ENCODE measurements around the gene PGR. TPM values are rescaled to one million over a fixed set of nuclear protein-coding genes. Genes with fewer than 3 reads are reported as not detected.

The PGR gene
- polyA plus RNA-seq, 1 of the 3 experiments (the other 2 are of a cell fraction), result not detected

- no peaks in the 10 kb centered on the region for H3K4me1 ChIP-seq (ENCODE audit: control insufficient read depth in 1 of 2, insufficient read depth in 2 of 2, low read depth in 1 of 2, low read length in 1 of 2)
- no peak overlapping the region for H3K27ac ChIP-seq (ENCODE audit: low read depth in 2 of 2, low read length in 1 of 2)
- 10% methylated on average over 2 of the region's 2 CpGs for WGBS (ENCODE audit: low lambda C conversion rate)
- H3K79me2 ChIP-seq (ENCODE audit: insufficient read depth), result no peaks in the 10 kb centered on the region
- POLR2A ChIA-PET, result no interaction called here
- CTCF ChIA-PET, result no interaction called here
- H3K4me3 ChIP-seq (ENCODE audit: low read depth in 2 of 2, low read length in 1 of 2), result no peak overlapping the region
- H2AFZ ChIP-seq (ENCODE audit: low read depth), result no peak overlapping the region
- H3F3A ChIP-seq (replicated peaks; ENCODE audit: insufficient read depth), result no peaks in the 10 kb centered on the region
- DNase-seq, result no peak
- no peaks in the 10 kb centered on the region for H3K9me3 ChIP-seq
- no peaks in the 10 kb centered on the region for H3K36me3 ChIP-seq (replicated peaks in 1 of 2; ENCODE audit: control insufficient read depth in 1 of 2, insufficient read depth in 2 of 2, low read length in 1 of 2)
- no peak overlapping the region for H3K9ac ChIP-seq
- H3K4me2 ChIP-seq, result no peak overlapping the region
- H4K20me1 ChIP-seq (ENCODE audit: insufficient read depth), result no peaks in the 10 kb centered on the region
- TF ChIP-seq PBX3 (IDR thresholded peaks at IDR 0.05) (no peak), GABPA (IDR thresholded peaks at IDR 0.05; ENCODE audit: low read depth) (no peak), JUND (IDR thresholded peaks at IDR 0.05) (no peak), EZH2phosphoT487 (IDR thresholded peaks at IDR 0.05; ENCODE audit: borderline replicate concordance, low read depth) (no peak), SMC3 (IDR thresholded peaks at IDR 0.05; ENCODE audit: low read depth, low read length) (no peak), USF1 (IDR thresholded peaks at IDR 0.05; ENCODE audit: borderline replicate concordance, low read depth) (no peak), TCF12 (IDR thresholded peaks at IDR 0.05) (no peak), FOXM1 (IDR thresholded peaks at IDR 0.05; ENCODE audit: low read depth) (no peak), EP300 (IDR thresholded peaks at IDR 0.05; ENCODE audit: borderline replicate concordance in 1 of 2, low read depth in 1 of 2, low read length in 1 of 2) (no peak), REST (IDR thresholded peaks at IDR 0.05; ENCODE audit: low read depth, low read length) (no peak), ELF1 (IDR thresholded peaks at IDR 0.05) (no peak), IRF3 (IDR thresholded peaks at IDR 0.05; ENCODE audit: low read depth, low read length) (no peak), FOXJ3 (CRISPR knock-in tag; IDR thresholded peaks at IDR 0.05) (no peak)
- no peaks in the 10 kb centered on the region for H3K9me2 ChIP-seq
- no peaks in the 10 kb centered on the region for H3K27me3 ChIP-seq (ENCODE audit: insufficient read depth)
Measured at GRCh38 chr11:100991541-100991940, 138.1 kb downstream of the PGR start.

Measured in SK-N-SH (cell line).